Neutrophil (primary cell): ENCODE data around the gene BICDL1.

ENCODE experiments used
- H3K27ac ChIP-seq: fragments of 200-600 bp; sonication (generic); 2 replicates; pipeline ENCODE4 v1.5.1; 2016; ENCODE audit warnings: mild to moderate bottlenecking, moderate library complexity
- H3K27me3 ChIP-seq: fragments of 200-600 bp; sonication (generic); 2 replicates; pipeline ENCODE4 v1.6.0; 2016; ENCODE audit warnings: mild to moderate bottlenecking
- H3K36me3 ChIP-seq: fragments of 200-600 bp; sonication (generic); 2 replicates; pipeline ENCODE4 v1.5.1; 2017
- H3K4me1 ChIP-seq, 2 experiments: fragments of 200-600 bp in 1 of 2; sonication (generic) in 1 of 2; 1 replicate in 1 of 2; 2 replicates in 1 of 2; pipeline versions ENCODE4 v1.5.1 to v1.6.1; 2013 to 2016; ENCODE audit warnings: low read depth in 1 of 2, low read length in 1 of 2, mild to moderate bottlenecking in 1 of 2, moderate library complexity in 1 of 2; ENCODE audit not compliant: control insufficient read depth in 1 of 2, insufficient read depth in 1 of 2
- H3K4me3 ChIP-seq, 2 experiments: fragments of 200-600 bp in 1 of 2; sonication (generic) in 1 of 2; 1 replicate in 1 of 2; 2 replicates in 1 of 2; pipeline ENCODE4 v1.5.1; 2013 to 2016; ENCODE audit warnings: low read depth in 1 of 2, low read length in 1 of 2, mild to moderate bottlenecking in 1 of 2, moderate library complexity in 1 of 2
- H3K9me3 ChIP-seq: fragments of 200-600 bp; sonication (generic); 2 replicates; pipeline ENCODE4 v1.5.1; 2016
- CTCF ChIP-seq: fragments of 200-600 bp; sonication (generic); IDR thresholded peaks from 2 replicates; pipeline ENCODE4 v1.5.1; 2016; ENCODE audit warnings: antibody characterized with exemption

BICDL1 gene

GRCh38 chr12:120051535-120051934 lies 62.5 kb downstream of the BICDL1 start:
- no peak for TF ChIP-seq CTCF
- Histone ChIP-seq H3K27ac (no peak overlapping the region), H3K9me3 (no peaks in the 10 kb centered on the region), H3K36me3 (no peaks in the 10 kb centered on the region), H3K4me1 (peaks cover 0 to 7% of the 10 kb centered on the region in 2 experiments), H3K4me3 (no peak overlapping the region), H3K27me3 (peaks cover 15% of the 10 kb centered on the region)

GRCh38 chr12:120054293-120054692 lies 65.3 kb downstream of the BICDL1 start:
- Histone ChIP-seq H3K4me3 (no peak overlapping the region), H3K36me3 (no peaks in the 10 kb centered on the region), H3K4me1 (peaks cover 0 to 7% of the 10 kb centered on the region in 2 experiments), H3K27me3 (peaks cover 9% of the 10 kb centered on the region), H3K27ac (no peak overlapping the region), H3K9me3 (no peaks in the 10 kb centered on the region)
- no peak for TF ChIP-seq CTCF

- H3K27ac ChIP-seq = no peak overlapping the region
- H3K9me3 ChIP-seq = no peaks in the 10 kb centered on the region
- H3K4me1 ChIP-seq = peaks cover 0 to 7% of the 10 kb centered on the region in 2 experiments
- no peak for TF ChIP-seq CTCF
- peaks cover 20% of the 10 kb centered on the region for H3K27me3 ChIP-seq
- no peak overlapping the region for H3K4me3 ChIP-seq
- H3K36me3 ChIP-seq = no peaks in the 10 kb centered on the region
Measured at GRCh38 chr12:120055231-120056000, 66.4 kb downstream of the BICDL1 start.

GRCh38 chr12:120056739-120057138 lies 67.7 kb downstream of the BICDL1 start:
- no peak for TF ChIP-seq CTCF
- Histone ChIP-seq H3K27me3 (peaks cover 32% of the 10 kb centered on the region), H3K4me1 (peaks cover 0 to 7% of the 10 kb centered on the region in 2 experiments), H3K9me3 (no peaks in the 10 kb centered on the region), H3K4me3 (no peak overlapping the region), H3K27ac (no peak overlapping the region), H3K36me3 (no peaks in the 10 kb centered on the region)

- no peak overlapping the region for H3K4me3 ChIP-seq
- H3K9me3 ChIP-seq = no peaks in the 10 kb centered on the region
- no peaks in the 10 kb centered on the region for H3K36me3 ChIP-seq
- H3K4me1 ChIP-seq = peaks cover 0 to 6% of the 10 kb centered on the region in 2 experiments
- H3K27ac ChIP-seq = no peak overlapping the region
- peaks cover 52% of the 10 kb centered on the region for H3K27me3 ChIP-seq
- no peak for TF ChIP-seq CTCF
Measured at GRCh38 chr12:120060196-120060595, 71.2 kb downstream of the BICDL1 start.
